Measurements from ENCODE around the gene PTMA. TPM values are rescaled to one million over a fixed set of nuclear protein-coding genes. Genes with fewer than 3 reads are reported as not detected.

The PTMA gene
- total RNA-seq, 1 donor from 2014 or later: 2,194 TPM

DNA sequence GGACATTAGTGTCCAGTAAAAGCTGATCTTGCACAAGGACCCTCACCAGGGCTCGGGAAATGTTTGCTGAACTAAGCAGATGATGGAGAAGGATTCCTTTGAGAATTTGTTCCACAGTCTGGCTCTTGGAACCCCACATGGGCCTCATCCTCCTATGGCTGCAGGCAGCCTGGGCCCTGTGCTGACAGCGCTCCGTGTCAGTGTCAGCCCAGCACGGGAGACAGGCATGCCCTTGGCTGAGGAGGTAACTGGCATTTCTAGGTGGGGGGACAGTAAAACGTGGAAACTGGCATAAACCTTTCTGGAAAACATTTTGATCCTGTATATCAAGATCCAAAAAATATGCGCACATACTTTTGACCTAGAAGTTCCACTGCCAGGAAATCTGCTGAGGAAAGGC is 10.5 kb downstream of the PTMA start:
- peaks cover 2% of the 10 kb centered on the region for H3K36me3 Mint-ChIP-seq (ENCODE audit: low read depth)
- no peak overlapping the region for H3K4me3 Mint-ChIP-seq
- no peak for DNase-seq (ENCODE audit: low spot score)
- H3K27me3 Mint-ChIP-seq (ENCODE audit: insufficient read depth): peaks cover 2% of the 10 kb centered on the region
- peaks cover 5% of the 10 kb centered on the region for H3K4me1 Mint-ChIP-seq (ENCODE audit: low read depth)
- no peaks in the 10 kb centered on the region for H3K9me3 Mint-ChIP-seq
- intact Hi-C loops (cut with micrococcal nuclease): loop anchor here (5.0 kb wide), 1 partner anchor 161 kb away; no protein-coding TSS in a partner anchor
- H3K27ac Mint-ChIP-seq: no peak overlapping the region

DNA sequence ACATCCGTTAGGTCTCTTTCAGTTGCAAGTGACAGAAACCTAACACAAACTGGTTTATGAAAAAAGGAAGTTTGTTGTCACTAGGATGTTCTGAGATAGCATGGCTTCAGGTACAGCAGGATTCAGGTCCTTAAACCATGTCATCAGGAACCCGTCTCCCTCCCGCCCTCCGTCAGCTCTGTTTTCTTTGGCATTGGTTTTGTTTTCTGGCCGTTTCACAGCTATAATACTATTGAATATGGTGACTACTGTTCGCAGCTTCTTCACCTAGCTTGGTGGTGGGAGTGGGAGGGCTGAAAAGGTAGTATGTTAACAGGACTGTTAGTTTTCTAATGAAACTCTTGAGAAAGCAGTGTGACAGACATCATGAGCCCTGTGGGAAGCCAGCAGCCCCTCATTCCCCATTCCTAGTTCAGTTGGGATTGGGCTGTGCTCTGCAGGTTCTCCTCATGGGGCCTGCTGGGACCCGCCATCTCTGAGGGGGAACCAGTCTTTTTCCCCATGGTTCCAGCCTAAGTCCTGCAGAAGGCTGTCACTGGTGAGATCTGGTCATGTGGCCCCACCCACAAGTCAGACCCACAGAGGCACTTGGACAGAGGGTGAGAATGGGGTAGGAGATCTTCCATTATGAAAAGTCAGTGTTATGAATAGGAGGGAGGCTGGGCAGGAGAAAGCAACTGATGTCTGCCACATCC is 12.1 kb downstream of the PTMA start:
- Mint-ChIP-seq H3K4me1 (ENCODE audit: low read depth) (no peaks in the 10 kb centered on the region), H3K27ac (no peak overlapping the region), H3K36me3 (ENCODE audit: low read depth) (no peaks in the 10 kb centered on the region), H3K4me3 (no peak overlapping the region), H3K9me3 (no peaks in the 10 kb centered on the region), H3K27me3 (ENCODE audit: insufficient read depth) (peaks cover 2% of the 10 kb centered on the region)
- intact Hi-C loops (cut with micrococcal nuclease): no loop called here
- no peak for DNase-seq (ENCODE audit: low spot score)

DNA sequence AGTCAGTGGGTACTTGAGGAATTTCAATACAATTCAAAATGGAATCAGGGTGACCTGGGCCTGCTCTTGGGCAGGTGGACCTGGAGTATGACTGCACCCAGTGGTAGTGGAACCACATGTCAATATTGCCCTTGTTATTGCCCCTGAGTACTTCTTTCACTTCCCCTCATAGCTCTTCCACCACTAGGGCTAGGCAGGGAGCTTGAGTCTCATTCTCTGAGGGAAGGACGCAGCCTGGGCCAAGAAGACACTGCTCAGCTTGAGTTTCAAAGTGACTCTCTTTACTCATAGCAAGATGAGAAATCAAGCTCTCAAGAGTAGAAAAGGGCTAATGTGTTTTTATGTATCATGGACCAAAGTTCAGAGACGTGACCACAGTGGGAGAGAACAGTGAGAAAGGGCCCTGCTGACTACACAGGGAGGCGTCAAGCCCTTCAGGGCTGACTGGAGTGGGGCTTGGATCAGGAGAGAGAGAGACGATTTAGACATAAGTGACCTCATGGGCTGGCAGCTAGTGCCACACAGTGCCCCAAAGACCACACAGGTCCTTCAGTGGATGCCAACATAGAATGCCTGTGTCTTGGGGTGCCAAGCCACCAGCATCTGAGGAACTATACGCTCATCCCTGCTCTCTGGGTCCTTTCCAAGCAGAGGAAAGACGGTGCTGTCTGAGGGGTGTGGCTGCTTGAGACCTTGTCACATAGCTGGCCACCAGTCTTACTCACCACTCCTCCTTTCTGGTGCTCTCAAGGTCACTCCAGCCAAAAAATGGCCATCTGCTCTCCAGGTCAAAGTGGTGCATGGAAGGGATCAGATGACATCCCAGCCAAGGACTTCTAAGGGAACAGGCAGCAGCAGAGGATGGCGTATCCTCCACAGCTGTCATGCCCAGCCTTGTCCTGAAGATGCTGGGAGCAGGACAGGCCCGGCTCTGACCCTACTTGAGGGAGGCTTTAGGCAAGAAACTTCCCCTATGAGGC is 13.0 kb downstream of the PTMA start:
- H3K4me3 Mint-ChIP-seq: no peak overlapping the region

DNA sequence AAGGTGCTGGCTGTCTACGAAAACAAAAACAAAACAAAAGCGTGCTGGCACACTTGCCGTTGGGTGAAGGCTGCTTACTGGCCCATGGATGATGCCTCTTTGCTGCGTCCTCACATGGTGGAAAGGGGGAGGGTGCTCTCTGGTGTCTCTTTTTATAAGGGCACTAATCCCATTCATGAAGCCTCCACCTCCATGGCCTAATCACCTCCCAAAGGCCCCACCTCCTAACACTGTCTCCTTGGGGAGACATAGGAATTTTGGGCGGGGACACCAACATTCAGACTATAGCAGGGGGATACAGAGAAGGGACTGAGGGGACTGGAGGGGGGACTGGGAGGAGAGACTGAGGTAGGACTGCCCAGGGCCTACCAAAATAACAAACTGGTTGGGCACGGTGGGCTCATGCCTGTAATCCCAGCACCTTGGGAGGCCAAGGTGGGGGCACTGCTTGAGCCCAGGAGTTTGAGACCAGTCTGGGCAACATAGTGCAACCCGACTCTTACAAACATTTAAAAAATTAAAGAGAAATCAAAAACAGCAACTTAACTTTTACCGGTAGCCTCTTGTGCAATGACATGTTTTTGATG is 14.5 kb downstream of the PTMA start:
- H3K9me3 Mint-ChIP-seq: no peaks in the 10 kb centered on the region
- H3K4me1 Mint-ChIP-seq (ENCODE audit: low read depth): no peaks in the 10 kb centered on the region
- peaks cover 2% of the 10 kb centered on the region for H3K27me3 Mint-ChIP-seq (ENCODE audit: insufficient read depth)
- H3K27ac Mint-ChIP-seq: no peak overlapping the region
- intact Hi-C loops (cut with micrococcal nuclease): no loop called here
- no peak for DNase-seq (ENCODE audit: low spot score)
- no peaks in the 10 kb centered on the region for H3K36me3 Mint-ChIP-seq (ENCODE audit: low read depth)
- H3K4me3 Mint-ChIP-seq: no peak overlapping the region

More for the DNA sequence above, 13.0 kb downstream of the PTMA start:
- Mint-ChIP-seq H3K27me3 (ENCODE audit: insufficient read depth) (peaks cover 2% of the 10 kb centered on the region), H3K9me3 (no peaks in the 10 kb centered on the region), H3K4me1 (ENCODE audit: low read depth) (no peaks in the 10 kb centered on the region), H3K36me3 (ENCODE audit: low read depth) (no peaks in the 10 kb centered on the region), H3K27ac (no peak overlapping the region)
- DNase-seq (ENCODE audit: low spot score): no peak
- intact Hi-C loops (cut with micrococcal nuclease): no loop called here

DNA sequence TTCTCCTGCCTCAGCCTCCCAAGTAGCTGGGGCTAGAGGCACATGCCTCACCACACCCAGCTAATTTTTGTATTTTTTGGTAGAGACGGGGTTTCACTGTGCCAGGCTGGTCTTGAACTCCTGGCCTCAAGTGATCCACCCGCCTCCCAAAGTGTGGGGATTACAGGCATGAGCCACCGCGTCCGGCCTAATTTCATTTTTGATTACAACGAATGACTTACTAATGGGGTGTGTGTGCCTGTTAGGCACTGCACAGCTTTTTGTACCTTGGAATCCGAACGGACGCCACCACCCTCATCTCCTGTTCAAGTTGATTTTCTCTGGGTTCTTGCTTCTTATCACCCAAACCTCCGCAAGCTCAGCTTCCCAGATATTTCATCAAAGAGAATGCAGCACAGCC is 17.2 kb downstream of the PTMA start:
- peaks cover 3% of the 10 kb centered on the region for H3K36me3 Mint-ChIP-seq (ENCODE audit: low read depth)
- H3K4me3 Mint-ChIP-seq: no peak overlapping the region
- DNase-seq (ENCODE audit: low spot score): no peak

DNA sequence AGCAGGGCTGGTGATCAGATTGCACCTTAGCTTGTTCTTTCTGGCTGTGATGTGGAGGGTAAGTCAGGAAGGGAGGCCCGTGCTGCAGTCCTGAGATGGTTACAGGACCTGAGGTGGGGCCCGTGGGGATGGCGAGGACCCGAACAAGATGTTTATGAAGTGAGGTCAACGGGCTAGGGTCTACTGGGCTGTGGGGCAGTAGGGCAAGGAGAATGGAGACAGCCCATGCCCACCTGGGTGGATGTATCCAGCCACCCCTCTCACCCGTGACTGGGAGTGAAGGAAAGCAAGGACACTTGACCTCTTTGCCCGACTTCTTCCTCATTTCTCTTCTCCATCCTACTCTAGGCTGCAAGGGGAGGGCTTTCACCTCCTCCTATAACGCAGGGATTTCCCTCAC is 18.0 kb downstream of the PTMA start:
- intact Hi-C loops (cut with micrococcal nuclease): no loop called here
- Mint-ChIP-seq H3K27me3 (ENCODE audit: insufficient read depth) (no peaks in the 10 kb centered on the region), H3K4me3 (no peak overlapping the region), H3K27ac (no peak overlapping the region), H3K36me3 (ENCODE audit: low read depth) (peaks cover 3% of the 10 kb centered on the region), H3K4me1 (ENCODE audit: low read depth) (no peaks in the 10 kb centered on the region), H3K9me3 (no peaks in the 10 kb centered on the region)
- no peak for DNase-seq (ENCODE audit: low spot score)

More for the DNA sequence above, 17.2 kb downstream of the PTMA start:
- Mint-ChIP-seq H3K9me3 (no peaks in the 10 kb centered on the region), H3K4me1 (ENCODE audit: low read depth) (no peaks in the 10 kb centered on the region), H3K27me3 (ENCODE audit: insufficient read depth) (no peaks in the 10 kb centered on the region), H3K27ac (no peak overlapping the region)
- intact Hi-C loops (cut with micrococcal nuclease): no loop called here

DNA sequence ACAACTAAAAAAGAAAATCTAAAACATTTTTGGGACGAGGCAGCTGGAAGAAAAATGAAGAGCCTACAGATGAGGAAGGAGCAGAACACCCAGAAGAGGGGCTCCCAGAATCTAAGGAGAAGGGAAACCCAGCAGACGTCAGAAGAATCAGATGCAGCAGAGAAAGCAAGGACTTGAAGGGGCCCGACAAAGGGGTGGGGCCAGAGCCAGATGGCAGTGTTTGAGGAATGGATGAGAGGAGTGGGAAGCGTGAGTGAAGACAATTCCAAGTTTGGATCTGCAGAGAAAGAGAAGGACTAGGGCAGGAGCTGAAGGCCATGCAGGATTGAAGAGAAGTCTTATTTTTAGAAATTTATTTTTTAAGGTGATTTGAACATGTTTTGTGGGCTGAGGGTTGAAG is 19.3 kb downstream of the PTMA start:
- H3K9me3 Mint-ChIP-seq: no peaks in the 10 kb centered on the region
- H3K27ac Mint-ChIP-seq: no peak overlapping the region
- no peaks in the 10 kb centered on the region for H3K27me3 Mint-ChIP-seq (ENCODE audit: insufficient read depth)
- no peaks in the 10 kb centered on the region for H3K4me1 Mint-ChIP-seq (ENCODE audit: low read depth)
- intact Hi-C loops (cut with micrococcal nuclease): no loop called here
- H3K4me3 Mint-ChIP-seq: no peak overlapping the region
- peaks cover 3% of the 10 kb centered on the region for H3K36me3 Mint-ChIP-seq (ENCODE audit: low read depth)
- no peak for DNase-seq (ENCODE audit: low spot score)

DNA sequence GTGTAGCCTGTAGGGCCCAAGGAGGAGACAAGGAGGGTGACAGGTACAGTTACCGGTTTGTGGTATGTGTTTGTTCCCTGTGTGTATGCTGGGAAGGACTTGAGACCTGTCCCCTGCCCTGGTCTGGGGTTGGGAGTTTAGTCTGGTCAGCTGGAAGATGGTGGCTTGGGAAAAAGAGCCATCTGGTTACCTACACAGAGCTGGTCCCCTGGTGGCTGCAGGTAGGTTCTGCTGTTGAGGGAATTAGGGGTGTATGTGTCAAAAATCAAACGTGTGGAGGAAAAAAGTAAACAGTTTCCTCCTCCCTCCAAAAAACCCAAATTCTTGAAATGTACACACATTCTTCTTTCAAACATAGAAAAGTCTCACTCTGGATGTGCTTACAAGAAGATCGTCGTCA is 24.3 kb downstream of the PTMA start:
- H3K9me3 Mint-ChIP-seq: no peaks in the 10 kb centered on the region
- no peak for DNase-seq (ENCODE audit: low spot score)
- no peaks in the 10 kb centered on the region for H3K4me1 Mint-ChIP-seq (ENCODE audit: low read depth)
- H3K36me3 Mint-ChIP-seq (ENCODE audit: low read depth): peaks cover 6% of the 10 kb centered on the region
- no peak overlapping the region for H3K27ac Mint-ChIP-seq
- intact Hi-C loops (cut with micrococcal nuclease): no loop called here
- H3K4me3 Mint-ChIP-seq: no peak overlapping the region
- no peaks in the 10 kb centered on the region for H3K27me3 Mint-ChIP-seq (ENCODE audit: insufficient read depth)

DNA sequence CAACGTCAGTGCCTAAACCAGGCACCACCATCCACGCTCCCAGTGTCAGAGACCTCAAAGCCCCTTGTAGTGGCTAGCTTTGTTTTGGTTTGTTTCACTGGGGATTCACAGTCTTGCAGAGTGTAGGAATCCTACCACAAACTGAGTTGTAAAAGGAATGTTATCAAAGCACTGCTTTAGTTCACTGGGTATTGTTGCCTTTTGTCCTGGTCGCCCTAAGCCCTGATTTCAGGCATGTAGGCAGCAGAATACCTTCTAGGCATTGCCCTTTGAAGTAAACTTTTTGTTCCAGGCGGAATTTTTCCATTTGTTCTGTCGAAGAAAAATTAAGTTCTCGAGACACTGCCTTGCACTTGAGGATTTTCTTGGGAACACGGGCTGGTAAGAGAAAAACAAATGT is 29.4 kb downstream of the PTMA start:
- H3K27ac Mint-ChIP-seq: no peak overlapping the region
- intact Hi-C loops (cut with micrococcal nuclease): no loop called here
- H3K9me3 Mint-ChIP-seq: no peaks in the 10 kb centered on the region

DNA sequence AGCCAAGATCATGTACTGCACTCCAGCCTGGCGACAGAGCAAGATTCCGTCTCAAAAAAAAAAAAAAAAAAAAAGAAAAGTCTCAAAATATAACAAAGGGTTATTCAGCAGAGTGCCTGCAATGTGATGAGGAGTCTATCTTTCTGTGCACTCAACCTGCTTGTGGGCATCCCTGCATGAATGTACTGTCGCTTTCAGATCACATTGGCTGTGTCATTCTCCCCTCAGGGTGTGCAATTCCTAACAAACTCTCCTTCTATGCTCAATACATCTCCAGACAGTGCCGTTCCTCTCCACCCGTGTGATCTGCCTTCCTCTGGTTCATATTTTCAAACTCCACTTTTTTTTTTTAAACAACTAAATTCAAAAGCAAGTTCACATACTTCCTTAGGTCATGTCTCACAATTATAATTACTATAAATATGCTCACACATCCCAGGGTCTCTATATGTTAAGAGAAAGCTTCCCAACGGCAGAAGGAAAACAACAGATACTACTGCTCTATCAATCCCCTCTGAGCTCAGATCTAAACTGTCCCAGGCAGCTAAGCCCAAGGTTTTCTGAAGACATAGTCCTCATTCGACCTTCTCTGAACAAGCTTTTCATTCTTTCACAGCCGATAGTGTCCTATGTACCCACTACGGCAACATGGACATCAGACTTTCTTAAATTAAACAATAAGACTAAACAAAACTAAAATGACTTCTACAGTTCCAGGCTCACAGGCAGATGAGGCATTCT is 35.2 kb downstream of the PTMA start:
- intact Hi-C loops (cut with micrococcal nuclease): no loop called here
- no peak for DNase-seq (ENCODE audit: low spot score)
- Mint-ChIP-seq H3K27me3 (ENCODE audit: insufficient read depth) (no peaks in the 10 kb centered on the region), H3K4me3 (no peak overlapping the region), H3K27ac (no peak overlapping the region), H3K9me3 (no peaks in the 10 kb centered on the region), H3K4me1 (ENCODE audit: low read depth) (no peaks in the 10 kb centered on the region), H3K36me3 (ENCODE audit: low read depth) (peaks cover 7% of the 10 kb centered on the region)

More for the DNA sequence above, 29.4 kb downstream of the PTMA start:
- H3K4me3 Mint-ChIP-seq: no peak overlapping the region
- H3K36me3 Mint-ChIP-seq (ENCODE audit: low read depth): peaks cover 16% of the 10 kb centered on the region
- H3K27me3 Mint-ChIP-seq (ENCODE audit: insufficient read depth): no peaks in the 10 kb centered on the region
- no peaks in the 10 kb centered on the region for H3K4me1 Mint-ChIP-seq (ENCODE audit: low read depth)
- no peak for DNase-seq (ENCODE audit: low spot score)

DNA sequence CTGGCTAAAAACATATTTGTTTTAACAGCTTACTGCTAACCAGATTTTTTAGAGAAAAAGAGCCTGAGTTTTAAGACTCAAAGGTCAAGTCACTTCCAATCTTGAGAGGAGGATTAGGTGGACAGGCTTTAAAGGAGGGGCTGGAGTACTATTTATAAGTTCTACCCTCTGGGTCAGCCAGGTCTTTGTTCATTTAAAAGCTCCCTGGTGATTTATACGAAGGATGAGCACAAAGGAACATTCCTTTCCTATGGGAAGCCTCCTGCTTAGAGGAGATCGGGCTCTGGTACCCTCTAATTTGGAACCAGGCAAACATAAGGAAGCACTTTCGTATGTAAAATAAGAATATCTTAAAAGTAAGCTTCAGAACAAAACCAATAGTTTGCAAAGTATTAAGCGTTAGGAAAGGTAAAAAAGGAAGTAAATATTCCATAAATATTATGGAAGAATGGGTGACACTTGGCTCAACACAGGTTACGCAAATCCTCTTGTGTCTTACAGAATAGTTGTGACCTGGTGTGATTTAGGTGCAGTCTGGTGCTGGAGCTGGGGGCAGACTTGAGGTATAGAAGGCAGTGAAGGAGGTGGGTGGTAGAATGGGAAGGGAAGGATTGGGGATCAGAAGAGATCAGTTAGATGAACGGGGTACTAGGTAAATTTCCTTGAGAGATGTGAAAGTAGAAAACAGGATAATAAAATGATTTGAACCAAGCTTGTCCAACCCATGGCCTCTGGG is 37.1 kb downstream of the PTMA start:
- Mint-ChIP-seq H3K4me3 (no peak overlapping the region), H3K27ac (no peak overlapping the region), H3K9me3 (no peaks in the 10 kb centered on the region), H3K36me3 (ENCODE audit: low read depth) (no peaks in the 10 kb centered on the region), H3K27me3 (ENCODE audit: insufficient read depth) (no peaks in the 10 kb centered on the region), H3K4me1 (ENCODE audit: low read depth) (no peaks in the 10 kb centered on the region)
- no peak for DNase-seq (ENCODE audit: low spot score)
- intact Hi-C loops (cut with micrococcal nuclease): no loop called here
